ENCODE measurements around the gene GSTA4.
"Not testable (repeated sequence)": the region's sequence is repeated elsewhere in the genome, so short reads cannot be mapped to it uniquely, and the experiment has no call there.

The GSTA4 gene

GRCh38 chr6:53011979-53012378 is 16.9 kb upstream of the GSTA4 start:
- DNase-seq = no peak

GRCh38 chr6:53010504-53010903 is 15.4 kb upstream of the GSTA4 start:
- no peak for DNase-seq

- DNase-seq = no peak
Observed at GRCh38 chr6:53009511-53009910, 14.4 kb upstream of the GSTA4 start.

- DNase-seq = no peak
Observed at GRCh38 chr6:53009056-53009455, 14.0 kb upstream of the GSTA4 start.

- DNase-seq = not testable (repeated sequence)
Observed at GRCh38 chr6:53008192-53008687, 13.2 kb upstream of the GSTA4 start.

- DNase-seq = no peak
Observed at GRCh38 chr6:53005663-53006250, 10.7 kb upstream of the GSTA4 start.

- no peak for DNase-seq
Observed at GRCh38 chr6:52999456-52999855, 4.4 kb upstream of the GSTA4 start.

- no peak for DNase-seq
Observed at GRCh38 chr6:52998603-52999002, 3.5 kb upstream of the GSTA4 start.

- DNase-seq = peak; percentile 58 to 66 (median 62)
Observed at GRCh38 chr6:52995913-52996645, 995 bp upstream of the GSTA4 start.

- peak in 3 of 4 experiments; percentile 3 to 18 (median 6) for DNase-seq
Observed at GRCh38 chr6:52994839-52995088, 320 bp downstream of the GSTA4 start.

GRCh38 chr6:52994031-52994838 is 849 bp downstream of the GSTA4 start:
- no peak for DNase-seq

GRCh38 chr6:52992980-52993920 is 1.8 kb downstream of the GSTA4 start:
- DNase-seq = peak in 2 of 4 experiments; percentile 17 to 44

GRCh38 chr6:52990342-52990741 is 4.7 kb downstream of the GSTA4 start:
- DNase-seq = peak in 1 of 4 experiments; percentile 9

GRCh38 chr6:52985228-52985627 is 9.9 kb downstream of the GSTA4 start:
- DNase-seq = no peak

- DNase-seq = peak in 3 of 4 experiments; percentile 7 to 39 (median 16)
Observed at GRCh38 chr6:52984247-52984646, 10.8 kb downstream of the GSTA4 start.

- no peak for DNase-seq
Observed at GRCh38 chr6:52983159-52983848, 11.8 kb downstream of the GSTA4 start.

- no peak for DNase-seq
Observed at GRCh38 chr6:52982680-52983079, 12.4 kb downstream of the GSTA4 start.

- DNase-seq = no peak
Observed at GRCh38 chr6:52981222-52981900, 13.7 kb downstream of the GSTA4 start.

- DNase-seq = peak; percentile 44 to 77 (median 68)
Observed at GRCh38 chr6:52976591-52977035, 18.5 kb downstream of the GSTA4 start.

GRCh38 chr6:52976149-52976548 is 18.9 kb downstream of the GSTA4 start:
- DNase-seq = peak in 3 of 4 experiments; percentile 13 to 40 (median 39)

- peak in 2 of 4 experiments; percentile 8 to 13 for DNase-seq
Observed at GRCh38 chr6:52975580-52975979, 19.5 kb downstream of the GSTA4 start.

All from suppressor macrophage (primary cell).